HEK293T (cell line): Measurements from ENCODE around the gene RNF114.
"Not testable (repeated sequence)": the region's sequence is repeated elsewhere in the genome, so short reads cannot be mapped to it uniquely, and the experiment has no call there.

Experiments used
- ARNT ChIP-seq: fragments of 450-650 bp; IDR thresholded peaks from 2 replicates; pipeline ENCODE4 v1.6.1; 2017; ENCODE audit warnings: mild to moderate bottlenecking
- FOXM1 ChIP-seq: fragments of 450-650 bp; IDR thresholded peaks from 2 replicates; pipeline ENCODE4 v1.6.1; 2017; ENCODE audit warnings: mild to moderate bottlenecking, borderline replicate concordance
- NFRKB ChIP-seq: fragments of 450-650 bp; IDR thresholded peaks from 2 replicates; pipeline ENCODE4 v1.6.1; 2016; ENCODE audit warnings: mild to moderate bottlenecking, moderate library complexity
- SP1 ChIP-seq: fragments of 450-650 bp; IDR thresholded peaks from 2 replicates; pipeline ENCODE4 v1.6.1; 2017
- SUZ12 ChIP-seq: fragments of 450-650 bp; IDR thresholded peaks from 2 replicates; pipeline ENCODE4 v1.6.1; 2016; ENCODE audit warnings: mild to moderate bottlenecking

DNA sequence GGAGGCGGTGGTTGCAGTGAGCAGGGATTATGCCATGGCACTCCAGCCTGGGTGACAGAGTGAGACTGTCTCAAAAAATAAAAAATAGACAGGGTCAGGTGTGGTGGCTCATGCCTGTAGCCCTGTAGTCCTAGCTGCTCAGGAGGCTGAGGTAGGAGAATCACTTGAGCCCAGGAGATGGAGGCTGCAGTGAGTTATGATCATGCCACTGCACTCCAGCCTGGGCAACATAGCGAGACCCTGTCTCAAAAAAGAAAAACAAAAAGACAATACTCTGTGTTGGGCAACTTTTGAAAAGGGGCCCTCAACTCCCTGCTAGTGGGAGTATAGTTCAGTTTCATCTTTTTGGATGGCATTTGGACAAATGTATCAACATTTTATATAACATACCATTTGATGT lies 41.5 kb downstream of the RNF114 start:
- TF ChIP-seq SUZ12, NFRKB, FOXM1, ARNT, SP1: not testable (repeated sequence)
